HepG2 (cell line): ENCODE data around the gene SPAG4. TPM values are rescaled to one million over a fixed set of nuclear protein-coding genes. Genes with fewer than 3 reads are reported as not detected.

Source experiments
- DNMT3B ChIP-seq: conservative IDR thresholded peaks from 2 replicates; pipeline ENCODE4 v1.6.1; 2016; ENCODE audit warnings: missing biosample characterization, control low read depth
- FOXP1 ChIP-seq, 2 experiments: fragments of 450-650 bp in 1 of 2; IDR thresholded peaks; 2 replicates each; pipeline ENCODE4 v1.6.1; 2017 to 2018; ENCODE audit warnings: antibody characterized with exemption in 1 of 2
- HHEX ChIP-seq: IDR thresholded peaks from 2 replicates; pipeline ENCODE4 v1.6.1; 2016; ENCODE audit warnings: control low read depth
- NR2C2 ChIP-seq: sonication (generic); formaldehyde crosslinking; IDR thresholded peaks from 2 replicates; pipeline ENCODE4 v1.4.0; 2020; ENCODE audit warnings: missing genetic modification reagents, mild to moderate bottlenecking, moderate library complexity, borderline replicate concordance
- SOX6 ChIP-seq, 2 experiments: fragments of 450-650 bp in 1 of 2; sonication (generic) in 1 of 2; formaldehyde crosslinking in 1 of 2; IDR thresholded peaks; 2 replicates each; pipeline versions ENCODE4 v1.4.0 to v1.6.1; 2017 to 2020; ENCODE audit warnings: antibody characterized with exemption in 1 of 2, mild to moderate bottlenecking in 1 of 2, missing genetic modification reagents in 1 of 2
- TEAD3 ChIP-seq: optimal IDR thresholded peaks from 2 replicates; pipeline ENCODE3; 2016; ENCODE audit warnings: borderline replicate concordance
- ZEB1 ChIP-seq: IDR thresholded peaks from 2 replicates; pipeline ENCODE4 v1.6.1; 2012; ENCODE audit warnings: mild to moderate bottlenecking, low read depth, inconsistent platforms; ENCODE audit not compliant: insufficient replicate concordance
- ZFAT ChIP-seq: sonication (generic); formaldehyde crosslinking; conservative IDR thresholded peaks from 2 replicates; pipeline ENCODE4 v1.8.1; 2023; ENCODE audit warnings: missing genetic modification reagents, inconsistent platforms
- ZHX2 ChIP-seq, 2 experiments: sonication (generic) in 1 of 2; formaldehyde crosslinking in 1 of 2; IDR thresholded peaks; 2 replicates each; pipeline versions ENCODE4 v1.6.1 to v1.9.0; 2014 to 2022; ENCODE audit warnings: antibody characterized with exemption in 1 of 2, borderline replicate concordance in 1 of 2, inconsistent platforms in 1 of 2, low read depth in 1 of 2, missing genetic modification reagents in 1 of 2
- ZNF138 ChIP-seq: sonication (generic); formaldehyde crosslinking; IDR thresholded peaks from 2 replicates; pipeline ENCODE4 v1.5.0; 2020; ENCODE audit warnings: mild to moderate bottlenecking, low read depth, missing genetic modification reagents
- ZNF230 ChIP-seq: sonication (generic); formaldehyde crosslinking; IDR thresholded peaks from 2 replicates; pipeline ENCODE4 v1.4.0; 2020; ENCODE audit warnings: mild to moderate bottlenecking, missing genetic modification reagents
- ZNF777 ChIP-seq: sonication (generic); formaldehyde crosslinking; IDR thresholded peaks from 2 replicates; pipeline ENCODE4 v1.4.0; 2020; ENCODE audit warnings: missing genetic modification reagents
- ZNF780A ChIP-seq: sonication (generic); formaldehyde crosslinking; IDR thresholded peaks from 2 replicates; pipeline ENCODE4 v1.8.0; 2022; ENCODE audit warnings: mild to moderate bottlenecking, missing genetic modification reagents, moderate library complexity
- ZSCAN31 ChIP-seq: sonication (generic); formaldehyde crosslinking; IDR thresholded peaks from 2 replicates; pipeline ENCODE4 v1.5.0; 2020; ENCODE audit warnings: low read depth, mild to moderate bottlenecking, missing genetic modification reagents
- polyA plus RNA-seq, 8 experiments: library from polyadenylated mRNA; depleted of rRNA in 3 of 8; stranded (reverse) in 7 of 8; unstranded in 1 of 8; fragments of >200 nt; fragmentation: Illumina TruSeq in 4 of 8; extraction: Trizol in 4 of 8; gene quantifications; 2 replicates each; pipeline versions ENCODE4 v1.2.1 to v1.2.3, GENCODE V29; 2011 to 2016; ENCODE audit warnings: low read depth in 4 of 8, missing spikeins in 1 of 8, mixed read lengths in 1 of 8; ENCODE audit not compliant: insufficient read depth in 1 of 8
- total RNA-seq, 5 experiments: library from RNA; depleted of rRNA; stranded (reverse); fragments of >200 nt; fragmentation: Illumina TruSeq; extraction: Trizol; gene quantifications; 2 replicates each; pipeline ENCODE4 v1.2.3, GENCODE V29; 2016; ENCODE audit warnings: low read depth in 1 of 5
- TF ChIP-seq, protein P1 (sequence below): sonication (generic); formaldehyde crosslinking; IDR thresholded peaks from 2 replicates; pipeline ENCODE4 v1.5.1; 2020; ENCODE audit warnings: mild to moderate bottlenecking, missing genetic modification reagents, borderline replicate concordance
- TF ChIP-seq, protein P2 (sequence below): sonication (generic); formaldehyde crosslinking; IDR thresholded peaks from 2 replicates; pipeline ENCODE4 v1.4.0; 2020; ENCODE audit warnings: missing genetic modification reagents, mild to moderate bottlenecking, borderline replicate concordance

SPAG4 gene
- total and polyA plus RNA-seq, 2 of the 13 experiments (the other 11 are each of a cell fraction or from before 2014, with no cell fraction given) = 5.8 to 137 TPM

DNA sequence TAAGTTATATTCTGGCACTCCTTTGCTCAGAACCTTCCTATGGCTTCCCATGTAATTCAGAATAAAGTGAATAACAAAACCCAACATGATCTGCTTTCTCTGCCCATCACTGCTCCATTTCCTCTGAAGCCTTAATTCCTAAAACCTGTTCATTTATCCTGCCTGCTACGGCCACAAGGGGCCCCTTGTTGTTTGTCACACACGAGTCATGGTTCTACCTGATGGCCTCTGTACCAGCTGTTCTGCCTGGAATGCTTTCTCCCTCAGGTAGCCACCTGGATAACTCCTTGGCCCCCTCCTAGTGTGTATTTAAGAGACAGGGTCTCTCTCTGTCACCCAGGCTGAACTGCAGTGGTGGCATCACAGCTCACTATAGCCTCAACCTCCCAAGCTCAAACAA is 47.0 kb upstream of the SPAG4 start (continued):
- TF ChIP-seq, protein P1, sequence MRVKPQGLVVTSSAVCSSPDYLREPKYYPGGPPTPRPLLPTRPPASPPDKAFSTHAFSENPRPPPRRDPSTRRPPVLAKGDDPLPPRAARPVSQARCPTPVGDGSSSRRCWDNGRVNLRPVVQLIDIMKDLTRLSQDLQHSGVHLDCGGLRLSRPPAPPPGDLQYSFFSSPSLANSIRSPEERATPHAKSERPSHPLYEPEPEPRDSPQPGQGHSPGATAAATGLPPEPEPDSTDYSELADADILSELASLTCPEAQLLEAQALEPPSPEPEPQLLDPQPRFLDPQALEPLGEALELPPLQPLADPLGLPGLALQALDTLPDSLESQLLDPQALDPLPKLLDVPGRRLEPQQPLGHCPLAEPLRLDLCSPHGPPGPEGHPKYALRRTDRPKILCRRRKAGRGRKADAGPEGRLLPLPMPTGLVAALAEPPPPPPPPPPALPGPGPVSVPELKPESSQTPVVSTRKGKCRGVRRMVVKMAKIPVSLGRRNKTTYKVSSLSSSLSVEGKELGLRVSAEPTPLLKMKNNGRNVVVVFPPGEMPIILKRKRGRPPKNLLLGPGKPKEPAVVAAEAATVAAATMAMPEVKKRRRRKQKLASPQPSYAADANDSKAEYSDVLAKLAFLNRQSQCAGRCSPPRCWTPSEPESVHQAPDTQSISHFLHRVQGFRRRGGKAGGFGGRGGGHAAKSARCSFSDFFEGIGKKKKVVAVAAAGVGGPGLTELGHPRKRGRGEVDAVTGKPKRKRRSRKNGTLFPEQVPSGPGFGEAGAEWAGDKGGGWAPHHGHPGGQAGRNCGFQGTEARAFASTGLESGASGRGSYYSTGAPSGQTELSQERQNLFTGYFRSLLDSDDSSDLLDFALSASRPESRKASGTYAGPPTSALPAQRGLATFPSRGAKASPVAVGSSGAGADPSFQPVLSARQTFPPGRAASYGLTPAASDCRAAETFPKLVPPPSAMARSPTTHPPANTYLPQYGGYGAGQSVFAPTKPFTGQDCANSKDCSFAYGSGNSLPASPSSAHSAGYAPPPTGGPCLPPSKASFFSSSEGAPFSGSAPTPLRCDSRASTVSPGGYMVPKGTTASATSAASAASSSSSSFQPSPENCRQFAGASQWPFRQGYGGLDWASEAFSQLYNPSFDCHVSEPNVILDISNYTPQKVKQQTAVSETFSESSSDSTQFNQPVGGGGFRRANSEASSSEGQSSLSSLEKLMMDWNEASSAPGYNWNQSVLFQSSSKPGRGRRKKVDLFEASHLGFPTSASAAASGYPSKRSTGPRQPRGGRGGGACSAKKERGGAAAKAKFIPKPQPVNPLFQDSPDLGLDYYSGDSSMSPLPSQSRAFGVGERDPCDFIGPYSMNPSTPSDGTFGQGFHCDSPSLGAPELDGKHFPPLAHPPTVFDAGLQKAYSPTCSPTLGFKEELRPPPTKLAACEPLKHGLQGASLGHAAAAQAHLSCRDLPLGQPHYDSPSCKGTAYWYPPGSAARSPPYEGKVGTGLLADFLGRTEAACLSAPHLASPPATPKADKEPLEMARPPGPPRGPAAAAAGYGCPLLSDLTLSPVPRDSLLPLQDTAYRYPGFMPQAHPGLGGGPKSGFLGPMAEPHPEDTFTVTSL (CRISPR knock-in tag) = no peak
- TF ChIP-seq ZSCAN31 (CRISPR knock-in tag) = no peak
- TF ChIP-seq ZHX2 (IDR thresholded peaks at IDR 0.05; ENCODE audit: low read depth) = no peak
- TF ChIP-seq ZHX2 (CRISPR knock-in tag; IDR thresholded peaks at IDR 0.05; ENCODE audit: borderline replicate concordance) = no peak
- TF ChIP-seq ZNF138 = no peak
- TF ChIP-seq HHEX (CRISPR knock-in tag) = no peak
- TF ChIP-seq DNMT3B (CRISPR knock-in tag) = no peak
- no peak for TF ChIP-seq ZFAT (CRISPR knock-in tag)
- no peak for TF ChIP-seq ZNF230 (CRISPR knock-in tag)
- no peak for TF ChIP-seq SOX6 (IDR thresholded peaks at IDR 0.05)
- 0 out of 2 replicates have a peak, but pooled peaks have one; percentile 22 for TF ChIP-seq SOX6 (CRISPR knock-in tag; IDR thresholded peaks at IDR 0.05)
- peak; percentile 87 for TF ChIP-seq TEAD3 (CRISPR knock-in tag)
- TF ChIP-seq FOXP1 (IDR thresholded peaks at IDR 0.05) = no peak
- TF ChIP-seq FOXP1 (CRISPR knock-in tag; IDR thresholded peaks at IDR 0.05) = 0 out of 2 replicates have a peak, but pooled peaks have one; percentile 25
- no peak for TF ChIP-seq NR2C2
- TF ChIP-seq ZNF777 (CRISPR knock-in tag) = no peak
- peak; percentile 93 for TF ChIP-seq ZEB1
- TF ChIP-seq ZNF780A (CRISPR knock-in tag) = no peak
- TF ChIP-seq, protein P2, sequence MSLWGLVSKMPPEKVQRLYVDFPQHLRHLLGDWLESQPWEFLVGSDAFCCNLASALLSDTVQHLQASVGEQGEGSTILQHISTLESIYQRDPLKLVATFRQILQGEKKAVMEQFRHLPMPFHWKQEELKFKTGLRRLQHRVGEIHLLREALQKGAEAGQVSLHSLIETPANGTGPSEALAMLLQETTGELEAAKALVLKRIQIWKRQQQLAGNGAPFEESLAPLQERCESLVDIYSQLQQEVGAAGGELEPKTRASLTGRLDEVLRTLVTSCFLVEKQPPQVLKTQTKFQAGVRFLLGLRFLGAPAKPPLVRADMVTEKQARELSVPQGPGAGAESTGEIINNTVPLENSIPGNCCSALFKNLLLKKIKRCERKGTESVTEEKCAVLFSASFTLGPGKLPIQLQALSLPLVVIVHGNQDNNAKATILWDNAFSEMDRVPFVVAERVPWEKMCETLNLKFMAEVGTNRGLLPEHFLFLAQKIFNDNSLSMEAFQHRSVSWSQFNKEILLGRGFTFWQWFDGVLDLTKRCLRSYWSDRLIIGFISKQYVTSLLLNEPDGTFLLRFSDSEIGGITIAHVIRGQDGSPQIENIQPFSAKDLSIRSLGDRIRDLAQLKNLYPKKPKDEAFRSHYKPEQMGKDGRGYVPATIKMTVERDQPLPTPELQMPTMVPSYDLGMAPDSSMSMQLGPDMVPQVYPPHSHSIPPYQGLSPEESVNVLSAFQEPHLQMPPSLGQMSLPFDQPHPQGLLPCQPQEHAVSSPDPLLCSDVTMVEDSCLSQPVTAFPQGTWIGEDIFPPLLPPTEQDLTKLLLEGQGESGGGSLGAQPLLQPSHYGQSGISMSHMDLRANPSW (CRISPR knock-in tag) = no peak
